GM19351 (cell line): Measurements from ENCODE around the gene CEBPB.
"Not testable (repeated sequence)": the region's sequence is repeated elsewhere in the genome, so short reads cannot be mapped to it uniquely, and the experiment has no call there.

Source experiments
- ATAC-seq: cut with Tn5 transposase; IDR thresholded peaks from one replicate; pipeline ENCODE4 v1.9.1; 2021; ENCODE audit warnings: mild to moderate bottlenecking, moderate library complexity; ENCODE audit not compliant: unreplicated experiment

Gene CEBPB

GRCh38 chr20:50190251-50191064, at the start of gene CEBPB:
Gene CEBPB (plus strand): TSS chr20:50190830. CDS start chr20:50191034, 204 bp downstream.
- ATAC-seq, result peak; percentile 47

GRCh38 chr20:50141018-50141675, 49.5 kb upstream of the CEBPB start:
- ATAC-seq, result no peak

GRCh38 chr20:50141811-50142561, 48.6 kb upstream of the CEBPB start:
- ATAC-seq, result no peak

- ATAC-seq, result no peak
Observed at GRCh38 chr20:50142812-50143211, 47.8 kb upstream of the CEBPB start.

GRCh38 chr20:50144362-50144761, 46.3 kb upstream of the CEBPB start:
- ATAC-seq, result no peak

GRCh38 chr20:50145566-50145965, 45.1 kb upstream of the CEBPB start:
- ATAC-seq, result no peak

GRCh38 chr20:50146214-50146613, 44.4 kb upstream of the CEBPB start:
- no peak for ATAC-seq

- peak; percentile 77 for ATAC-seq
Observed at GRCh38 chr20:50146732-50147662, 43.6 kb upstream of the CEBPB start.

GRCh38 chr20:50149481-50150254, 41.0 kb upstream of the CEBPB start:
- no peak for ATAC-seq

GRCh38 chr20:50151034-50151743, 39.4 kb upstream of the CEBPB start:
- ATAC-seq, result no peak

GRCh38 chr20:50152394-50153152, 38.1 kb upstream of the CEBPB start:
- ATAC-seq, result no peak

- peak; percentile 8 for ATAC-seq
Observed at GRCh38 chr20:50153153-50153499, 37.5 kb upstream of the CEBPB start.

GRCh38 chr20:50153500-50154377, 36.9 kb upstream of the CEBPB start, which contains the start of gene PEDS1:
Gene PEDS1 (minus strand): TSS chr20:50153723. CDS start chr20:50153637, 86 bp downstream.
- ATAC-seq, result peak; percentile 93

- not testable (repeated sequence) for ATAC-seq
Observed at GRCh38 chr20:50161494-50161893, 29.1 kb upstream of the CEBPB start.

GRCh38 chr20:50163570-50164317, 26.9 kb upstream of the CEBPB start:
- ATAC-seq, result no peak

GRCh38 chr20:50165684-50166554, 24.7 kb upstream of the CEBPB start:
- ATAC-seq, result peak; percentile 96
